ENCODE measurements around the gene VCL. TPM values are rescaled to one million over a fixed set of nuclear protein-coding genes. Genes with fewer than 3 reads are reported as not detected.

Gene VCL
- total and polyA plus RNA-seq, 2 of the 8 experiments (the other 6 are each of a cell fraction or from before 2014, with no cell fraction given): 119 to 377 TPM

DNA sequence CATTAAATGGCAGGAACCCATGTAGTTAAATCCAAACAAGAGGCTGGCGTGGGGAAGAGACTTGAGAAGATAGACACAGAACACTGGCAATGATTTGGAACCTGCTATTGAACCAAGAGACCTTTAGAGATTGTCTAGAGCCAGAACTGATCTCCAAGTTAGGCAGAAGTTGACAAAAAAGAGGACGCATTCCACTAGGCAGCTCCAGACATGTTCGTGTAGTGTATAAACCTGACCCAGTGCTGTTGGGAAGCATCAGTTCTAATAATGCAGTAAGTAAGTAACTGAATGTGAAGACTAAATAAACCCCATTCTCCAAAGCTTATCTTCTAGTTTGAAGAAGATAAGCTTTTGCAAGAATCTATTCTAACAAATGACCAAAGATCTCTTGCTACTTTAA is 101.9 kb downstream of the VCL start:
- H2BK20ac ChIP-seq (ENCODE audit: low read length): no peak overlapping the region
- no peaks in the 10 kb centered on the region for H3K79me1 ChIP-seq (ENCODE audit: low read depth, low read length)
- H3K79me2 ChIP-seq (ENCODE audit: control insufficient read depth in 1 of 2, insufficient read depth in 2 of 2, low read length in 2 of 2): no peaks in the 10 kb centered on the region
- H3K23me2 ChIP-seq (ENCODE audit: low read depth, low read length): no peaks in the 10 kb centered on the region
- H3K9me3 ChIP-seq (ENCODE audit: insufficient read depth in 2 of 2, low read depth in 1 of 2, low read length in 1 of 2): no peaks in the 10 kb centered on the region
- no peak overlapping the region for H3K56ac ChIP-seq (replicated peaks; ENCODE audit: insufficient read length, low read depth, low read length)
- no peak overlapping the region for H2BK12ac ChIP-seq (ENCODE audit: low read depth, low read length)
- H3K36me3 ChIP-seq (ENCODE audit: control insufficient read depth in 2 of 4, insufficient read depth in 4 of 4, low read length in 3 of 4): peaks cover 43 to 92% (median 77%) of the 10 kb centered on the region in 4 experiments
- H4K20me1 ChIP-seq (replicated peaks in 1 of 2; ENCODE audit: control insufficient read depth in 1 of 2, insufficient read depth in 2 of 2, low read length in 2 of 2): peaks cover 0 to 3% of the 10 kb centered on the region in 2 experiments
- H2AK5ac ChIP-seq (ENCODE audit: low read depth, low read length): no peak overlapping the region
- H2BK120ac ChIP-seq (replicated peaks; ENCODE audit: low read depth, low read length): no peak overlapping the region
- no peak overlapping the region for H3K23ac ChIP-seq (ENCODE audit: insufficient read length)
- ChIA-PET CTCF (ENCODE audit: partially characterized antibody) (interaction anchor here (0.6 to 2.4 kb wide), 7 partner anchors 9 to 336 kb away, joined by 3 to 9 read pairs (median 3); no protein-coding TSS in a partner anchor), POLR2A (ENCODE audit: partially characterized antibody) (interaction anchor here (1.0 to 3.3 kb wide), 4 partner anchors 9 to 22 kb away, joined by 3 to 9 read pairs (median 4); no protein-coding TSS in a partner anchor)
- no peak overlapping the region for H3K4ac ChIP-seq (replicated peaks; ENCODE audit: insufficient read length, low read depth, low read length)
- no peak overlapping the region for H4K8ac ChIP-seq (ENCODE audit: extremely low read depth, insufficient read depth, low read length)
- FAIRE-seq: no peak
- no peak overlapping the region for H3K14ac ChIP-seq (ENCODE audit: insufficient read length)
- H4K91ac ChIP-seq (replicated peaks; ENCODE audit: insufficient read length, low read length): no peak overlapping the region
- TF ChIP-seq SP4 (IDR thresholded peaks at IDR 0.05; ENCODE audit: low read length) (no peak), NRF1 (IDR thresholded peaks at IDR 0.05; ENCODE audit: low read depth, low read length) (no peak), RAD21 (IDR thresholded peaks at IDR 0.05 in 1 of 2, conservative IDR thresholded peaks at IDR 0.05 in 1 of 2; ENCODE audit: low read depth in 2 of 2, low read length in 2 of 2) (no peak), HDAC2 (IDR thresholded peaks at IDR 0.05; ENCODE audit: borderline replicate concordance in 1 of 2, low read depth in 2 of 2, low read length in 2 of 2) (no peak)
- no peak overlapping the region for H3K4me2 ChIP-seq (ENCODE audit: insufficient read depth in 1 of 2, low read depth in 2 of 2, low read length in 2 of 2)
- no peak overlapping the region for H2BK5ac ChIP-seq (ENCODE audit: low read depth, low read length)
- H3K27me3 ChIP-seq (replicated peaks in 1 of 4; ENCODE audit: control insufficient read depth in 3 of 4, extremely low read depth in 1 of 4, insufficient read depth in 3 of 4, low read length in 3 of 4): no peaks in the 10 kb centered on the region
- no peak overlapping the region for H3K27ac ChIP-seq (ENCODE audit: low read depth, low read length)
- no peak overlapping the region for H4K5ac ChIP-seq (ENCODE audit: insufficient read length, low read depth, low read length)
- DNase-seq (ENCODE audit: low read depth in 1 of 2, low spot score in 2 of 2): no peak
- no peak overlapping the region for H2AFZ ChIP-seq (ENCODE audit: low read length)
- no peak overlapping the region for H2BK15ac ChIP-seq (ENCODE audit: low read length)
- H3K18ac ChIP-seq (ENCODE audit: extremely low read depth, low read length): no peak overlapping the region
- 86% methylated on average over 3 of the region's 3 CpGs; no CpG with 5 or more reads in 1 of the 2 experiments for WGBS, 2 experiments (ENCODE audit: extremely low coverage in 1 of 2, insufficient coverage in 1 of 2, insufficient read length in 1 of 2, insufficient replicate concordance in 2 of 2, low coverage in 1 of 2, low lambda C conversion rate in 2 of 2, missing lambda C conversion rate in 1 of 2)
- H3K4me3 ChIP-seq (ENCODE audit: extremely low read depth in 1 of 4, insufficient read depth in 2 of 4, low read depth in 3 of 4, low read length in 4 of 4): no peak overlapping the region
- no peaks in the 10 kb centered on the region for H3K4me1 ChIP-seq (replicated peaks in 1 of 4; ENCODE audit: control insufficient read depth in 3 of 4, insufficient read depth in 4 of 4, low read length in 3 of 4)
- no peak overlapping the region for H3K9ac ChIP-seq (replicated peaks in 1 of 4; ENCODE audit: extremely low read depth in 1 of 4, low read depth in 3 of 4, low read length in 3 of 4)

All from H1 (cell line).